D721Med (cell line): ENCODE measurements around the gene CTTNBP2.

Experiments used
- DNase-seq: peaks from one replicate; pipeline ENCODE4 v3.0.0; 2011; ENCODE audit warnings: low spot score; ENCODE audit not compliant: insufficient read length
- FAIRE-seq: peaks from 2 replicates; lab custom pipeline; 2011; peaks lifted over from hg19 to GRCh38; lab: Jason Lieb, UNC
- TF ChIP-seq, protein P1 (sequence below): IDR thresholded peaks from 2 replicates; pipeline ENCODE4 v1.5.1; 2012; ENCODE audit warnings: mild to moderate bottlenecking, control low read depth; ENCODE audit not compliant: insufficient read depth; ENCODE audit errors: missing control alignments

Gene CTTNBP2

DNA sequence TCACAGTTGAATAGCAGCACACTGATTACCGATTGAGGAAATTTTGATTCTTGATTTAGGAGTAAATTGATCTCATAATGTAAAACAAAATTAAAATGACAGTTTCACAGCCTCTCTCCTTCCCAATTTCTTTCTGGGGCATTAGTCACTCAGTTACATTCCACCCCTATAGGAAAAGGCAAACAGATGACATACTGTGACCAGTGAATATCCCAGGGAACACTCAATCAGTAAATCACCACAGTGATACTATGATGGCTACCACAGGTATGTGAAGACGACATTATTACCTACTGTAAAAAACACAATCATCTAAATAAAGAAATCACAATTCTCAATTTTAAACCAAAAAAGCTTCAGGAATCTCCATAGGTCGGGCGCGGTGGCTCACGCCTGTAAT, 15.5 kb downstream of the CTTNBP2 start:
- FAIRE-seq (no peak), DNase-seq (no peak)
- TF ChIP-seq, protein P1, sequence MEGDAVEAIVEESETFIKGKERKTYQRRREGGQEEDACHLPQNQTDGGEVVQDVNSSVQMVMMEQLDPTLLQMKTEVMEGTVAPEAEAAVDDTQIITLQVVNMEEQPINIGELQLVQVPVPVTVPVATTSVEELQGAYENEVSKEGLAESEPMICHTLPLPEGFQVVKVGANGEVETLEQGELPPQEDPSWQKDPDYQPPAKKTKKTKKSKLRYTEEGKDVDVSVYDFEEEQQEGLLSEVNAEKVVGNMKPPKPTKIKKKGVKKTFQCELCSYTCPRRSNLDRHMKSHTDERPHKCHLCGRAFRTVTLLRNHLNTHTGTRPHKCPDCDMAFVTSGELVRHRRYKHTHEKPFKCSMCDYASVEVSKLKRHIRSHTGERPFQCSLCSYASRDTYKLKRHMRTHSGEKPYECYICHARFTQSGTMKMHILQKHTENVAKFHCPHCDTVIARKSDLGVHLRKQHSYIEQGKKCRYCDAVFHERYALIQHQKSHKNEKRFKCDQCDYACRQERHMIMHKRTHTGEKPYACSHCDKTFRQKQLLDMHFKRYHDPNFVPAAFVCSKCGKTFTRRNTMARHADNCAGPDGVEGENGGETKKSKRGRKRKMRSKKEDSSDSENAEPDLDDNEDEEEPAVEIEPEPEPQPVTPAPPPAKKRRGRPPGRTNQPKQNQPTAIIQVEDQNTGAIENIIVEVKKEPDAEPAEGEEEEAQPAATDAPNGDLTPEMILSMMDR: no peak

DNA sequence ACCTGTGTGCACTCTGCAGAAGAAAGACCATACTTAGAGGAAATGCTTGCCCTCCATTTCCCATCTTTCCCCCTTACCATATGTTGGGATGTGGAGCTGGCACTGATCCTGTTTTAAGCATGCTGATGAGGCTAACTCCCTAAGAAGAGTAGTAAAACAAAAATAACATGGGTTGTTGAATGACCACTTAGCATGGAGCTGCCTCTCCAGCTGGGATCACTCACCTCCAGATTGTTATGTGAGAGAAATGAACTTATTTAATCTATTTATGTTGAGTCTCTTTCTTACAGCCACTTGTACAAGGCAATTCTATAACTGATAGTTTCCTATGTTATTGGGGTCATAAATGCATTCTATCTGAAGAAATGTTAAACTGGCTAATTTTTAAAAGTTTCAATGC, 17.0 kb downstream of the CTTNBP2 start:
- TF ChIP-seq, protein P1: no peak
- FAIRE-seq (no peak), DNase-seq (no peak)

DNA sequence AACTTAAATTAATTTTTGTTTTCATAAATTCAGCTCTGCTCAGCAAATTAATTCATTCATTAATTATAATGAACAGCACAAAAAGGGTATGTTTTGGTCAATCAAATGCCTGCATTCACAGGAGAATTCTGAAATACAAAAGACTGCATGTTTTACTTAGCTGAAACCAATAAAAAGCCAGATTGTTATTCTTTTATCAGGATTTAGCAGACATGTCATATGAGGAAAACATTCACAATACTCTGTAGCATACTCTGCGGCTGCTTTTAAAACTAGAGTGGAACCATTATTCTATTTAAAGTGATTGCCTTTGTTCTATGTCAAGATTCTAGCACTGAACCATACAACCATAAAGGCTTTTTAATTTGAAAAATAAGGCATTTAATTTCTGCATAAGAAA, 19.1 kb downstream of the CTTNBP2 start:
- no peak for DNase-seq
- TF ChIP-seq, protein P1: no peak
- FAIRE-seq: no peak

- FAIRE-seq: no peak
- TF ChIP-seq, protein P1: no peak
Measured at GRCh38 chr7:117848941-117849340, 24.3 kb downstream of the CTTNBP2 start.

GRCh38 chr7:117844678-117845077, 28.6 kb downstream of the CTTNBP2 start:
- no peak for DNase-seq
- TF ChIP-seq, protein P1: no peak
- FAIRE-seq: no peak

More at GRCh38 chr7:117848941-117849340, 24.3 kb downstream of the CTTNBP2 start:
- no peak for DNase-seq

DNA sequence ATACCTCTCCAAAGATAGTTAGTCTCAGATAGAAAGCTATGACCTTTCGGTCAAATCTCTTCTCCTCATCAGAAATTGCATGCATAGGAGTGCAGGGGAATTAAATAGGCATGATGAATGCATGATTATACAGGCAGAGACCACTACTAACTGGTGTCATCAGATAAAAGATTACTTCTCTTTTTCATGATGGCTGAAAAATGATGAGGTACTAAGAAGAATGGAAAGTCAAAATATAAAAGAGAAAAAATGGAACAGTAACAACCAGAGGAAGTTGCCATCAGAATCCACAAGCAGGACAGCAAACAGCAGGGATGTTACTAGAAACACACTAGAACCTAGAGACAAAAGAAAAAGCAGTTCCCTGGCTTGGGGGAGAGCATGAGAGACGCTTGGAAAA, 31.6 kb downstream of the CTTNBP2 start:
- FAIRE-seq: no peak
- TF ChIP-seq, protein P1: no peak
- DNase-seq: no peak

DNA sequence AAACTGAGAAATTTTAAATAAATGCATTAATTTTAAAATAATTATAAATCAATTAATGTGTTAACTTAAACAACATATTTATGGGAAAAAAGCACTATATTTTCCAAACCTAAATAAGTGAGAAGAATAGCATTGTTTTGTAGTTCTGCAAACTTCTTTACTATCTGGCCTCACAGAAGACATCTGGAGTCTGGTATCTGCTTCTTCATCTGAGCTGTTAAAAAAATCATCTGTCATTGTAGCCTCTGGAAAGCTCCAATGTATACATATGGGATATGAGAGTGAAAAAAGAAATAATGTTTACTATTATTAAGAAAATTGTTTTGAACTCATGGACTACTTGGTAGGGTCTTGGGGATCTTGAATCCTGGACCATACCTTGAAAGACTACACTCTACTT, 32.2 kb downstream of the CTTNBP2 start:
- FAIRE-seq (no peak), DNase-seq (no peak)
- TF ChIP-seq, protein P1: no peak
